Activated CD4-positive, alpha-beta T cell treated with anti-CD3 and anti-CD28 coated beads, Interleukin-10, Interleukin-2, amounts not matched to agents 100 ng/mL and 50 ng/mL, durations not matched to agents 16 hours and 8 hours (primary cell): ENCODE measurements around the gene SLC25A42.
A peak's percentile ranks its signal among the peaks of the same experiment; 100 is the strongest.

Experiments
- DNase-seq: peaks from one replicate; pipeline ENCODE4 v3.0.0-alpha.2; 2020

Gene SLC25A42

GRCh38 chr19:19051478-19052213 lies 12.1 kb upstream of the SLC25A42 start:
- DNase-seq, result no peak

- no peak for DNase-seq
These were observed 10.9 kb upstream of the SLC25A42 start for GRCh38 chr19:19052921-19053320.

GRCh38 chr19:19053508-19054314 lies 10.1 kb upstream of the SLC25A42 start:
- peak; percentile 43 for DNase-seq

- no peak for DNase-seq
These were observed 9.4 kb upstream of the SLC25A42 start for GRCh38 chr19:19054315-19054938.

GRCh38 chr19:19054939-19055440 lies 8.8 kb upstream of the SLC25A42 start:
- DNase-seq, result no peak

GRCh38 chr19:19055701-19056100 lies 8.1 kb upstream of the SLC25A42 start:
- DNase-seq, result no peak

- no peak for DNase-seq
These were observed 7.0 kb upstream of the SLC25A42 start for GRCh38 chr19:19056636-19057275.

GRCh38 chr19:19057317-19057716 lies 6.5 kb upstream of the SLC25A42 start:
- no peak for DNase-seq

- no peak for DNase-seq
These were observed 6.1 kb upstream of the SLC25A42 start for GRCh38 chr19:19057720-19058119.

- DNase-seq, result no peak
These were observed 4.6 kb upstream of the SLC25A42 start for GRCh38 chr19:19059018-19059836.

GRCh38 chr19:19059837-19060611 lies 3.8 kb upstream of the SLC25A42 start:
- DNase-seq, result no peak

GRCh38 chr19:19061506-19061905 lies 2.3 kb upstream of the SLC25A42 start:
- no peak for DNase-seq

GRCh38 chr19:19062454-19063182 lies 1.2 kb upstream of the SLC25A42 start:
- peak; percentile 23 for DNase-seq

- no peak for DNase-seq
These were observed 416 bp downstream of the SLC25A42 start for GRCh38 chr19:19064098-19064722.

GRCh38 chr19:19064811-19065745 lies 1.3 kb downstream of the SLC25A42 start:
- DNase-seq, result peak; percentile 48

- no peak for DNase-seq
These were observed 3.7 kb downstream of the SLC25A42 start for GRCh38 chr19:19067276-19068072.

- no peak for DNase-seq
These were observed 5.2 kb downstream of the SLC25A42 start for GRCh38 chr19:19068659-19069654.
